Suppressor macrophage treated with lipopolysaccharide for 4 hours (primary cell): ENCODE measurements around the gene CYSLTR2.

ENCODE experiments used
- DNase-seq: peaks from one replicate; pipeline ENCODE4 v3.0.0-alpha.2; 2020

The CYSLTR2 gene

DNA sequence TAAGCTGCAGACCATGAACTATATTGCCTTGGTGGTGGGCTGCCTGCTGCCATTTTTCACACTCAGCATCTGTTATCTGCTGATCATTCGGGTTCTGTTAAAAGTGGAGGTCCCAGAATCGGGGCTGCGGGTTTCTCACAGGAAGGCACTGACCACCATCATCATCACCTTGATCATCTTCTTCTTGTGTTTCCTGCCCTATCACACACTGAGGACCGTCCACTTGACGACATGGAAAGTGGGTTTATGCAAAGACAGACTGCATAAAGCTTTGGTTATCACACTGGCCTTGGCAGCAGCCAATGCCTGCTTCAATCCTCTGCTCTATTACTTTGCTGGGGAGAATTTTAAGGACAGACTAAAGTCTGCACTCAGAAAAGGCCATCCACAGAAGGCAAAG, 53.7 kb downstream of the CYSLTR2 start:
- DNase-seq: no peak

DNA sequence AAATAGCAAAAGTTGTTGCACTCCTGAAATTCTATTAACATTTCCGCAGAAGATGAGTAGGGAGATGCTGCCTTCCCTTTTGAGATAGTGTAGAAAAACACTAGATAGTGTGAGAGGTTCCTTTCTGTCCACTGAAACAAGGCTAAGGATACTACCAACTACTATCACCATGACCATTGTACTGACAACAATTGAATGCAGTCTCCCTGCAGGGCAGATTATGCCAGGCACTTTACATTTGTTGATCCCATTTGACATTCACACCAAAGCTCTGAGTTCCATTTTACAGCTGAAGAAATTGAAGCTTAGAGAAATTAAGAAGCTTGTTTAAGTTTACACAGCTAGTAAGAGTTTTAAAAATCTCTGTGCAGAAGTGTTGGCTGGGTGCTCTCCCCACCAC, 55.0 kb downstream of the CYSLTR2 start:
- DNase-seq: no peak

DNA sequence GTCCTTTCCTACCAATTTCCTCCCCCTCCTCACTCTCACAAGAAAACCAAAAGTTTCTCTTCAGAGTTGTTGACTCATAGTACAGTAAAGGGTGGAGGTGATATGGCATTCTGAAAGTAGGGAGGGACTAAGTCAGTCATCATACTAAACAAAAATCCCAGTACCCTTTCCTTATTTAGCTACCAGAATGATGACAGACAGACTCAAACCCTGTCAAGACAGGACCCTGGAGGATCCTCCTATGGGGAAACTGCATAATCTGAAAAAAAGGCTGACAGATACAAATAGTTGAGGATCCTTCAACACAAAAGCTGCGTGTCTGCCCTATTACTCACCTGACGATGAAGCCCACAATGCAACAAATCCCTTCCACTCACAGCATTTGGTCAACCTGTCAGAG, 55.5 kb downstream of the CYSLTR2 start:
- DNase-seq: no peak

DNA sequence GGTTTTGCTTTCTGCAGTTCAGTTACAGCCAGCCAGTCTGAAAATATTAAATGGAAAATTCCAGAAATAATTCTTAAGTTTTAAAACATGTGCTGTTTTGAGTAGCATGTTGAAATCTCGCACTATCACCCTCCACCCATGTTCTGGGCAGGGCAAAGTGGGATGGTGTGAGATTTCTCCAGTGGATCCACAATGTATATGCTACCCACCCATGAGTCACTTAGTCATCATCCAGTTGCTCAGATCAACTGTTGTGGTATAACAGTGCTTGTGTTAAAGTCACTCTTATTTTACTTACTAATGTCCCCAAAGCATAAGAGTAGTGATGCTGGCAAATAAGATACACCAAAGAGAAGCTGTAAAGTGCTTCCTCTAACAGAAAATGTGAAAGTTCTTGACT, 56.4 kb downstream of the CYSLTR2 start:
- DNase-seq: no peak

- no peak for DNase-seq
These were observed 58.4 kb downstream of the CYSLTR2 start for GRCh38 chr13:48712141-48712540.

DNA sequence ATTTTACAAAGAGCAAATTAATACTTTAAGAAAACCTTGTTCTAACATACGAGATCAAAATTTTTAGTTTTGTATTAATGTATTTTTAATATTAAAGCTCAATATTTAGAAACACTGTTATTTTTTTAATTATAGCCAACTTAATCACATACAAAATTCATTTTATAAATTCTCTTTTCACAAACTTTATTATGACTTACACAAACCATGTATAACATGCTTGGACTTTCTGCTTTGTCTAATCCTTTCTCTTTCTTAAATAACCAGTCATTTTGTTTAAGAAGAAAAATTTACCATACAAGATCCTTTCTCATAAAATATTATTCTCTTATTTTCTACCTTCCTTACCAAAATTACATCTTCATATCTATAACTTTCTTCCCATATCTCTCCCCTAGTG, 62.2 kb downstream of the CYSLTR2 start:
- DNase-seq: no peak

GRCh38 chr13:48720621-48721020, 66.9 kb downstream of the CYSLTR2 start:
- no peak for DNase-seq

DNA sequence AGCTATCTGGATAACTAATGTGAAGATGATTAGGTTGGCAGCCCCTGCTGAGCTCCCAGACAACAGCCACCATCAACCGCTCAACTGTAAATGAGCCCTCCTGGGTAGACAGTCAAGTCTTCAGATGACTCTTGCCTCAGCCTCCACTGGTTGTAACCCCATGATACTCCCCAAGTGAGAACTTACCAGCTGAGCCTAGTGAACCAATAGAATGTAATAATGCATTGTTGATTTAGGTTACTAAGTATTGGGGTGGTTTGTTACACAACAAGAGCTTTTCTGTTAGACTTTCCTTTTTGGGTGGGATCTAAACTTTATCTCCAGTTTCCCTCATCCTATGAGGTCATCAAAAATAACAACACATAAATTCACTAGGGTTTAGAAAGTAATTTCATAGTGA, 69.4 kb downstream of the CYSLTR2 start:
- no peak for DNase-seq

GRCh38 chr13:48725271-48725670, 71.5 kb downstream of the CYSLTR2 start:
- no peak for DNase-seq

DNA sequence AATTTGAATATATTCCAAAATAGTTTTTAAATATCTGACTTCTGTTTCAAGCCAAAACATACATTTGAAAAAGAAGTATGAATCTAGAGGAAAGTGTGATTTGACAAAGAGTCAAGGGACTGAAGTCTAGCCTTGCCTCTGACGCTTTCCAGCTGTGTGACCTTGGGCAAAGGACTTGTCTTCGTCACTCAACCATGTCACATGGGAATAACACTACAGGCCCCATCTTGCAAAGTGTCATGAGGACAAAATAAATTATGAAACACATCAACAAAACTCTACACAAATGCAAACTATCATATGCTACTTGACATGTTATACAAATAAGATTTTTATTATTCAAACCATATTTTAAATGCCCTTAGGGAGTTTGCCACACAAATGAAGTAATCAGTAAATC, 73.0 kb downstream of the CYSLTR2 start:
- DNase-seq: no peak

GRCh38 chr13:48727241-48728011, 73.7 kb downstream of the CYSLTR2 start:
- DNase-seq: no peak

DNA sequence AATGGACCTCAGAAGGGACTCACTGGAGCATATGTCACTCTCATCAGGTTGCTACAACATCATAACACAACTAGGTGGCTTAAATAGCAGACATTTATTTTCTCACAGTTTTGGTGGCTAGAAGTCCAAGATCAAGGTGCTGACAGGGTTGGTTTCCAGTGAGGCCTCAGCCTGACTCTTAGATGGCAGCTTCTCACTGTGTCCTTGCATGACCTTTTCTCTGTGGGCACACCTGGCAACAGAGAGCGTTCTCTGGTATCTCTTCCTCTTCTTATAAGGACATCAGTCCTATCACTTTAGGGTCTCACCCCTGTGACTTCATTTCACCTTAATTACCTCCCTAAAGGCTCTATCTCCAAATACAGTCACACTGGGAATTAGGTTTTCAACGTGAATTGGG, 74.5 kb downstream of the CYSLTR2 start:
- no peak for DNase-seq

- DNase-seq: no peak
These were observed 75.1 kb downstream of the CYSLTR2 start for GRCh38 chr13:48728876-48729275.

- DNase-seq: peak; percentile 31
These were observed 76.1 kb downstream of the CYSLTR2 start for GRCh38 chr13:48729856-48730255.

GRCh38 chr13:48731001-48731658, 77.4 kb downstream of the CYSLTR2 start:
- peak; percentile 57 for DNase-seq

GRCh38 chr13:48731957-48732569, 78.3 kb downstream of the CYSLTR2 start:
- DNase-seq: peak; percentile 47

DNA sequence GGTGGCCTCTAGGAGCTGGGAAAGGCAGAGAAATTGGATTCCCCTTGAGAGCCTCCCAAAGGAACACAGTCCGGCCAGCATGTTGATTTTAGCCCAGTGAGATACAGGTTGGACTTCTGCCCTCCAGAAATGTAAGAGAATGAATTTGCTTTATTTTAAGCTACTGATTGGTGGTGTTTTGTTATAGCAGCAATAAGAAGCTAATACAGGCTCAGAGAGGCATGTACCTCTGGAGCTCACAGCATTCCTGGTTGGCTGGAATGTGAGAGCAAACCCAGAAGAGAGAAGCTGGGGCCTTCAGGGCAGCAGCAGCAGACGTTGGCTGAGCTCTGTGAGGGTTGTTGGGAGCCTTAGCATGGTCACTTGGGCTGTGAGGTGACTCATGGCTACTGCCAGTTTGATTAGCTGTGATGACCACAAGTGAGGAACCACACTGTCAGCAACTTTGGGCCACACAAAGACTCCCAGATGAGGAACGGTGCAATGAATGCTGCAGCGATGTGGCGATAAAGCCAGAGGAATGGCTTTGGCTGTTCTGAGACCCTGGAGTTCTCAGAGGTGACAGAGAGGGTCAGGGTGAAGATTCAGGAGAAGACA, 80.1 kb downstream of the CYSLTR2 start:
- peak; percentile 67 for DNase-seq

DNA sequence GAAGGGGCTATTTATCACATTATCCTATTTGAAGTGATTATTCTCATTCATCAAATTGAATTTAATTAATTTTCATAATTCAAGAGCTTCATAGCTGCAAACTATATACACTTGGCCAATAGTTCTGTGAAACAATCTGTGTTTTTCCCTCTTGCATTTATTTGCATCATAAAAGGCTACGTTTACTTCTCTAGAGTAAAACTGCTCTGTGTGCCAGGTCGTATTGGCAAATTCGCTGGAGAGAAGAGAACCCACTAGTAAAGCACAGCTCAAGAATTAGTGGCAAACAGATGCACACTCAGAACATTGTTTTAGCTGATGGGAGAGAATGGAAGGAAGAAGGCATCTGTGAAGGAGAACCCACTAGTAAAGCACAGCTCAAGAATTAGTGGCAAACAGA, 81.8 kb downstream of the CYSLTR2 start:
- DNase-seq: no peak

DNA sequence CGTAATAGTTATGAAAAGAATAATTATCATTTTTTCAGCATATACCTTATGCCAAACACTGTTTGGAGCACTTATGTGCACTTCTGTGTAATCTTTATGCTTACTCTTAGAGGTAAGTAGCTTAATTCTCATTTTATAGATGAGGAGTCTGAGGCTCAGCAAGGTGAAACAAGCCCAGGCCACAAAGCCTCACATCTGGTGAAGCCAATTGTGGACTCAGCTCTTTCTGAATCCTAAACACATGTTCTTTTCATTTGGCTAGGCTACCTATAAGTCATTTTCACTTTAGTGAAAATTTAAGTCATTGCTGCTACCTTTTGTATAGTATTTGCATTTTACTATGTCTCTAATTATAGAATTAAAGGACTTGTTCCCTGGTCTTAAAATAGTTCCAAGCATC, 84.0 kb downstream of the CYSLTR2 start:
- DNase-seq: no peak

DNA sequence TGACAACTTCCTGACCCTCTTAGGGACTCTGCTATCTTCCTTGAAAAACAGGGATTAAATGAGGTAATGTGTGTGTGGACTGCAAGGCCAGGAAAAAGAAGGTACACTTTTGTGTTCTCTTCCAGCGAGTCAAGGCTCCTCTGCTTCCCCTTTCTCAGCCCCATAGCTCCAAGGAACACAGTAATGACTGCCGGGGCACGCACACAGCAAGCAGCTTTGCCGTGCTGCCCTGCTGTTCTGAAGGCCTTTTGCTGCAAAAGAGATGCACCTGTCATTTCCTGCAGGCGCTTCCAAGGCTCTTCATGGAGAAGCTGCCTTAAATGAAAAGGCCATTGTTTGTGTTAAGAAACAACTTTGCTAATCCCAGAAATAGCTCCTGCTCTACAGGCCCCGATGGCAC, 84.6 kb downstream of the CYSLTR2 start:
- no peak for DNase-seq

GRCh38 chr13:48739386-48739964, 85.7 kb downstream of the CYSLTR2 start:
- no peak for DNase-seq

- DNase-seq: no peak
These were observed 87.6 kb downstream of the CYSLTR2 start for GRCh38 chr13:48741377-48741776.

GRCh38 chr13:48746821-48747220, 93.1 kb downstream of the CYSLTR2 start:
- DNase-seq: no peak

DNA sequence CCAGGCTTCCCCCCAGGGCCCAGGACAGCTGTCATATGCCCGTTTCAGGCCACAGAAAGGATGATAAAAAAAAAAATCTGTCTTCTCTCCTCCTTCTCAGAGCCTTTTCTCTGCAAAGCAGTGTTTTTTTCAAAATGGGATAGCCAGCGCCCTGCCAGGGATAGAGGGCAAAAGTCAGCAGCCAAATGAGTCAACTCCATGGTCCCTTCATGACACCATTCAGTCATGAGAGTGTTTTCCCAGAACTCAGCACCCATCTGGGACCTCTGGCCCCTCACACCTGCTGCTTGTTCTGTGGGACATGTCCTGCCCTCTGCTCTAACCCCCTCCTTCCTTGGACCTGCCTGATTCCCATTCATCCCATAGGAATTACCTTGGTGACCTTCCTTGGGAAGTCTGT, 95.0 kb downstream of the CYSLTR2 start:
- DNase-seq: peak; percentile 29
